NCI-H2029 (cell line): ENCODE results near the gene TMEM91.
"Not testable (repeated sequence)": the region's sequence is repeated elsewhere in the genome, so short reads cannot be mapped to it uniquely, and the experiment has no call there.

Source experiments
- DNase-seq: peaks from one replicate; lab custom pipeline; 2025; lab: John Stamatoyannopoulos, UW

The TMEM91 gene

GRCh38 chr19:41377977-41378709 lies 1.8 kb downstream of the TMEM91 start:
- DNase-seq = no peak

GRCh38 chr19:41381536-41381935 lies 5.2 kb downstream of the TMEM91 start:
- not testable (repeated sequence) for DNase-seq

GRCh38 chr19:41384351-41384750 lies 8.0 kb downstream of the TMEM91 start:
- no peak for DNase-seq

- no peak for DNase-seq
Observed at GRCh38 chr19:41386442-41386841, 10.1 kb downstream of the TMEM91 start.

GRCh38 chr19:41391618-41392017 lies 15.3 kb downstream of the TMEM91 start:
- no peak for DNase-seq

GRCh38 chr19:41392775-41393174 lies 16.4 kb downstream of the TMEM91 start:
- no peak for DNase-seq

- DNase-seq = no peak
Observed at GRCh38 chr19:41395355-41395754, 19.0 kb downstream of the TMEM91 start.

GRCh38 chr19:41397086-41398049 lies 21.0 kb downstream of the TMEM91 start, which contains the start of the genes BCKDHA and EXOSC5:
Gene BCKDHA, plus strand, starts transcription at chr19:41397818. Its CDS starts 10 bp downstream, at chr19:41397828.
Gene EXOSC5, minus strand, starts transcription at chr19:41397359. Its CDS starts 31 bp downstream, at chr19:41397328.
- DNase-seq = peak; percentile 100

GRCh38 chr19:41398050-41398418 lies 21.7 kb downstream of the TMEM91 start:
- no peak for DNase-seq

GRCh38 chr19:41398598-41398997 lies 22.3 kb downstream of the TMEM91 start:
- no peak for DNase-seq

GRCh38 chr19:41399091-41399490 lies 22.8 kb downstream of the TMEM91 start:
- DNase-seq = no peak

- DNase-seq = no peak
Observed at GRCh38 chr19:41399525-41399924, 23.2 kb downstream of the TMEM91 start.

GRCh38 chr19:41401483-41401882 lies 25.1 kb downstream of the TMEM91 start:
- no peak for DNase-seq

GRCh38 chr19:41402010-41402409 lies 25.7 kb downstream of the TMEM91 start:
- DNase-seq = no peak

GRCh38 chr19:41403181-41403970 lies 27.0 kb downstream of the TMEM91 start:
- DNase-seq = peak; percentile 55

GRCh38 chr19:41405776-41406175 lies 29.4 kb downstream of the TMEM91 start:
- no peak for DNase-seq

- DNase-seq = peak; percentile 57
Observed at GRCh38 chr19:41407271-41407670, 30.9 kb downstream of the TMEM91 start.

- DNase-seq = no peak
Observed at GRCh38 chr19:41408256-41408655, 31.9 kb downstream of the TMEM91 start.

GRCh38 chr19:41408846-41409245 lies 32.5 kb downstream of the TMEM91 start:
- not testable (repeated sequence) for DNase-seq

GRCh38 chr19:41409288-41409687 lies 33.0 kb downstream of the TMEM91 start:
- DNase-seq = peak; percentile 89

GRCh38 chr19:41410336-41411054 lies 34.2 kb downstream of the TMEM91 start:
- no peak for DNase-seq
